Effector memory CD4-positive, alpha-beta T cell (primary cell): Measurements from ENCODE around the gene MDFIC2.
"Not testable (repeated sequence)": the region's sequence is repeated elsewhere in the genome, so short reads cannot be mapped to it uniquely, and the experiment has no call there.

Experiments used
- DNase-seq, 3 donors: peaks; one replicate each; pipeline ENCODE4 v3.0.0-alpha.2; 2020
- H3K27ac ChIP-seq: 2 replicates; pipeline ENCODE4 v1.7.0; 2013; ENCODE audit warnings: mild to moderate bottlenecking, low read length, moderate library complexity; ENCODE audit not compliant: insufficient read depth, poor library complexity, severe bottlenecking
- H3K27me3 ChIP-seq: replicated peaks from 2 replicates; pipeline ENCODE4 v1.7.0; 2013; ENCODE audit warnings: mild to moderate bottlenecking, low read length; ENCODE audit not compliant: insufficient read depth, control insufficient read depth, poor library complexity, severe bottlenecking
- H3K36me3 ChIP-seq: 2 replicates; pipeline ENCODE4 v1.7.0; 2013; ENCODE audit warnings: mild to moderate bottlenecking, low read length, moderate library complexity; ENCODE audit not compliant: control insufficient read depth, insufficient read depth
- H3K4me1 ChIP-seq: 2 replicates; pipeline ENCODE4 v1.7.0; 2013; ENCODE audit warnings: low read length, mild to moderate bottlenecking; ENCODE audit not compliant: control insufficient read depth, insufficient read depth, poor library complexity, severe bottlenecking
- H3K4me3 ChIP-seq: 2 replicates; pipeline ENCODE4 v1.7.0; 2013; ENCODE audit warnings: low read length, low read depth, mild to moderate bottlenecking; ENCODE audit not compliant: insufficient read depth, poor library complexity, severe bottlenecking
- H3K9me3 ChIP-seq: 2 replicates; pipeline ENCODE4 v1.7.0; 2013; ENCODE audit warnings: mild to moderate bottlenecking, low read length, moderate library complexity; ENCODE audit not compliant: control insufficient read depth

Gene MDFIC2

DNA sequence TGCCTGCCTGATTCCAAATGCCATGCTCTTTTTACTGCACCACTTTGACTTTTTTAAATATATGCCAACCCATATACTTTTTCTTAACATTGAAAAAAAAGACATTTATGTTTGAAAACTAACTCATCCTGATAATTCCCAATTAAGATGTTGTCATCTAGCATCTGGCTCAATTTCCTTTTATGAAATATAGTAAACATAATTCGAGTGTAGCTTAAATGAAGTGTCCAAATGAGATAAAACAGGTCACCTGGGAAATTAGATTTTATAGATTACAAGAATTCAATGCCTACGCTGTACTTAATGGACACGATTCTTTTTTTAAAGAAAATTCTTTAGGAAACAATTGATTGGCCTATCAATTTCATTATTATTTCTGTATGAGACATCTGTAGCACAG is 2.8 kb downstream of the MDFIC2 start:
- Histone ChIP-seq H3K4me3 (no peak overlapping the region), H3K36me3 (no peaks in the 10 kb centered on the region), H3K27me3 (no peaks in the 10 kb centered on the region), H3K4me1 (no peaks in the 10 kb centered on the region), H3K27ac (no peak overlapping the region), H3K9me3 (no peaks in the 10 kb centered on the region)
- no peak for DNase-seq

DNA sequence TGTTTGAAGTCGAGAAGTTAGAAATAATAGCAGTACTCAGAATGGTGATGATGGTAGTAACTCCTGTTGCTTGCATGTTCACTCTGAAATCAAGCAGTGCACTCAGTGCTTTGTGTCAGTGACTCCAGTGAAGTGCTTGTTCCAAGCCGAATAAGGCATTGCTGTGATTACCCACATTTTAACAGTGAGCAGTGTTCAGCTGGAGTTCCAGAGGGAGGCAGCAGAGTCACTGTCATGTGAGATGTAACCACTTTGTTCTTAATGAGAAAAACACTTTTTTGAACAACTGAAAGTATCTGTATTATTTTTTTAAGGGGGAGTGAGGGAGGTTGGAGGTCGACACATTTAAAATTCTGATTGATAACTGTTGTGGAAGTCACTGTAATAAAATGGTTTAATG is 3.7 kb downstream of the MDFIC2 start:
- no peaks in the 10 kb centered on the region for H3K36me3 ChIP-seq
- H3K27ac ChIP-seq: no peak overlapping the region
- DNase-seq: no peak
- no peaks in the 10 kb centered on the region for H3K27me3 ChIP-seq
- H3K9me3 ChIP-seq: no peaks in the 10 kb centered on the region
- H3K4me1 ChIP-seq: no peaks in the 10 kb centered on the region
- H3K4me3 ChIP-seq: no peak overlapping the region

DNA sequence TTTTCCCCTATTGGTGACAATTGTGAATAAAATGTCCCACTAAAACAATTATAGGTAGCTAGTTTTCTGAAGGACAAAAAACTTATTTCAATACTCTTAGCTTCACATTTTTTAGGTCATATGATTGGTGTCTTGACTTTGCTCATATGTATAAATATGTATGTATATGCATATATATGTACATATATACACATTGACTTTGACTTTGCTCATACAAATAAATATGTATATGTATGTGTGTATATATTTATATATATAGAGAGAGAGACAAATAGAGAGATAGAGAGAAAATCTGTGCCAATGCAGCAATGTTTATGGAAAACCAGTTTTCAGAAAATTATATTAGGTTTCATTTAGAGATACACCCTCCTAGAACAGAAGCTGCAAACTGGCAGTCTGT is 5.7 kb downstream of the MDFIC2 start:
- DNase-seq: no peak
- no peaks in the 10 kb centered on the region for H3K36me3 ChIP-seq
- no peak overlapping the region for H3K27ac ChIP-seq
- H3K9me3 ChIP-seq: no peaks in the 10 kb centered on the region
- H3K4me3 ChIP-seq: no peak overlapping the region
- no peaks in the 10 kb centered on the region for H3K27me3 ChIP-seq
- H3K4me1 ChIP-seq: no peaks in the 10 kb centered on the region

DNA sequence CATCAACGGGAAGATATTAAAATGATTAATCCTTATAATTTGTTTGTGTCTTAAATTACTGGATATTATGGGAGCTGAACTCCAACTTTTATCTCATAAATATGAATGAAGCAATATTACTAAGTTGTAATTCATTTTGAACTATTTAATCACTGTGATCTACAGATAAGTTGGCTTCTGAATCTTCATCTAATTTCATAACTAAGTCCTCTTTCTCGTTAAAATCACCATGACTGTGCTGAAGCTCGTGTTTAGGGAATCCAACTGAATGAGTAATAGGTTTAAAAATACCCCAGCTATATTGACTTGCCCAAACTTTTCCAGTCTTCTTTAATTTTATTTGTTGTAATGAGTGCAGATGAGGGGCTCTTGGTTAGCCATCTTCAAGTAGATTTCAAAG is 14.1 kb downstream of the MDFIC2 start:
- H3K27ac ChIP-seq: no peak overlapping the region
- no peaks in the 10 kb centered on the region for H3K9me3 ChIP-seq
- DNase-seq: no peak
- no peak overlapping the region for H3K4me3 ChIP-seq
- H3K36me3 ChIP-seq: no peaks in the 10 kb centered on the region
- H3K27me3 ChIP-seq: no peaks in the 10 kb centered on the region
- H3K4me1 ChIP-seq: no peaks in the 10 kb centered on the region

DNA sequence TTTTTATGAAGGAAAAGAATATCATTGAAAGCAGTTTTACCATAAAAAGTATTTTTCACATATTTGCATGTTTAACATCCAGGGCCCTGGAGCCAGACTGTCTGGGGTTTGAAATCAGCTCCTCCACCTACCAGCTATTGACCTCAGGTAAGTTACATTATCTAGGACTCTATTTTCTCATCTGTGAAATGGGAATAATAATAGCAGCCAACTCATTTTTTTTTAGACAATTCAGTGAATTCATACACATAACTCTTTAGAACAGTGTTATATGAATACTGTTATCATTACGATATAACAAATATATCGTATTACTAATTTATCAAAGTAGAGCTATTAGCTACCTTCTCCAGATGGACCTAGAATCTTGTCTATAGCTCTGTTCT is 21.3 kb downstream of the MDFIC2 start:
- Histone ChIP-seq H3K4me3 (no peak overlapping the region), H3K4me1 (no peaks in the 10 kb centered on the region), H3K27ac (no peak overlapping the region), H3K27me3 (no peaks in the 10 kb centered on the region), H3K9me3 (no peaks in the 10 kb centered on the region), H3K36me3 (no peaks in the 10 kb centered on the region)
- no peak for DNase-seq

DNA sequence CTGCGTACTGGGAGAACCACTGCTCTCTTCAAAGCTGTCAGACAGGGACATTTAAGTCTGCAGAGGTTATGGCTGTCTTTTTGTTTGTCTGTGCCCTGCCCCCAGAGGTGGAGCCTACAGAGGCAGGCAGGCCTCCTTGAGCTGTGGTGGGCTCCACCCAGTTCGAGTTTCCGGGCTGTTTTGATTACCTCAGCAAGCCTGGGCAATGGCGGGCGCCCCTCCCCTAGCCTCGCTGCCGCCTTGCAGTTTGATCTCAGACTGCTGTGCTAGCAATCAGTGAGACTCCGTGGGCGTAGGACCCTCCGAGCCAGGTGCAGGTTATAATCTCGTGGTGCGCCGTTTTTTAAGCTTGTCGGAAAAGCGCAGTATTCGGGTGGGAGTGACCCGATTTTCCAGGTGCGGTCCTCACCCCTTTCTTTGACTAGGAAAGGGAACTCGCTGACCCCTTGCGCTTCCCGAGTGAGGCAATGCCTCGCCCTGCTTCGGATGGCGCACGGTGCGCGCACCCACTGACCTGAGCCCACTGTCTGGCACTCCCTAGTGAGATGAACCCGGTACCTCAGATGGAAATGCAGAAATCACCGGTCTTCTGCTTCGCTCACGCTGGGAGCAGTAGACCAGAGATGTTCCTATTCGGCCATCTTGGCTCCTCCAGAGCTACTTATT is 21.9 kb downstream of the MDFIC2 start:
- not testable (repeated sequence) for H3K27me3 ChIP-seq, DNase-seq, H3K27ac ChIP-seq, H3K9me3 ChIP-seq, H3K4me1 ChIP-seq, H3K36me3 ChIP-seq, H3K4me3 ChIP-seq

DNA sequence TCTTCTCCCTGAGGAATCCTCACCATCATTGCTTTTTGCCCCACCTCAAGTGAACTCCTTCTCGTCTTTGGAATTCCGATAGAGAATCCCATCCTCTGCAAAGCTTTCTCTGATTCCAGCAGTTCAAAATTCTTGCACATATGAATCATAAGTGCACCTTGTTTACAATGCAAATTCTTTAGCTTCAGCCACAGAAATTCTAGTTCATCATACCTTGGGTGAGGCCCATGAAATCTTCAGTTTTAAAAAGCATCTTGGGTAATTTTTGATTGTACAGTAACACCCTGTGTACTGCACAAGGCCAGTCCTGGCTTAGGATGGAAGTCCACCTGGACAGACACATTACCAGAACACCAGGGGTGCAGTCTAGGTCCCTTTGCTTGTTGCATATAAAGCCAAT is 30.8 kb downstream of the MDFIC2 start:
- Histone ChIP-seq H3K4me1 (no peaks in the 10 kb centered on the region), H3K9me3 (no peaks in the 10 kb centered on the region), H3K27ac (no peak overlapping the region), H3K4me3 (no peak overlapping the region), H3K27me3 (no peaks in the 10 kb centered on the region), H3K36me3 (no peaks in the 10 kb centered on the region)
- DNase-seq: no peak

DNA sequence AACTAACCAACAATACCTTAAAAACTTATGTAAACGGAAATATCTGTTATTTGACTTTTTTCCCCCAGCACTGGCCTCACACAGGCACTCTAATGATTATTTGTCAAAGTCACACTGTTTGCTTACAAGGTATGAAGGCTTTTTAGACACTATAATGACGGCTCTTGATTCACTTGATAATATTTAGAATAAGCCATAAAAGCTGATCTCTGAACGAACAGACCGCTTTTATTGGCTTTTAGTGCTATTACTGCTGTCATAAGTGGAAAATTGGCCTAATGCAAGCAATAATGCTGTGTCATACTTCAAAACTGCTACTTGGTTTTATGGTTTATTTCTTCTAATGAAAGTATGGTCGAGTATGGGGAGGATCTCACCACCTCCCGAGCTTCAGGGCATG is 35.1 kb downstream of the MDFIC2 start:
- no peaks in the 10 kb centered on the region for H3K36me3 ChIP-seq
- no peak overlapping the region for H3K27ac ChIP-seq
- H3K4me3 ChIP-seq: no peak overlapping the region
- H3K4me1 ChIP-seq: no peaks in the 10 kb centered on the region
- no peak for DNase-seq
- no peaks in the 10 kb centered on the region for H3K27me3 ChIP-seq
- no peaks in the 10 kb centered on the region for H3K9me3 ChIP-seq

DNA sequence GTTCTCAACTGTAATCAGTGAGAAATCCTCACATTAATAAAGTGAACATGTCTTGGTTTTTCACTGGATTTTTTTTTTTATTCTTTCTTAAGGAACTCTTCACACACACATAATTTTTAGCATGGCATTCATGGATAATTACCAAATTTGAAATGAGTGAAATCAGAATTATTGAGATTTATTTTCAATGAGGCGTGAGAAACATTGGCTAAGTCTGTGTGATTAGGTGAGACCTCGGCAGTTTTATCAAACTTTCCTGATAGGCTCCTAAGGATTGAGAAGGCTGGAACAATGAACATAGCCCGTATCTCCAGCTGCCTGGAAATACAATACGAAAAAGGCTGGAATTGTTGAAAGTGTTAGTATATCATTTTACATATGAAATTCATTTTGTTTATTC is 35.5 kb downstream of the MDFIC2 start:
- DNase-seq: no peak
- Histone ChIP-seq H3K27me3 (no peaks in the 10 kb centered on the region), H3K4me3 (no peak overlapping the region), H3K27ac (no peak overlapping the region), H3K36me3 (no peaks in the 10 kb centered on the region), H3K4me1 (no peaks in the 10 kb centered on the region), H3K9me3 (no peaks in the 10 kb centered on the region)

DNA sequence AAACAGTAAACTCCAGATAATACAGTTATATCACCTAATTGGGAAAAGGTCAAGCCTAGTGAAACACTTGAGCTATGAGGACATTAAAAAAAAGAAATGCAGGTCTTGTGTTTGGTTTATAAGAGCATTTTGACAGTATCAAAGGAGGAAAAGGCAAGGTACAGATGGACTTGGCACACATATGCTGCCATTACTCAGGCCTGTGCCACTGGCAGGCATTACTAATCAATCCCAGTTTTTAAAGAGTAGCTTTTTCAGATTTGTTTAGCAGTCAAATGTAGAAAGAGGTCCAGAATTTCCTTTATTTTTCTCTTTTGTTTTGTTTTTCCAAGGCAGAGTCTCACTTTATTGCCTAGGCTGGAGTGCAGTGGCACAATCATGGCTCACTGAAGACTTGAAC is 38.9 kb downstream of the MDFIC2 start:
- Histone ChIP-seq H3K27ac (no peak overlapping the region), H3K27me3 (no peaks in the 10 kb centered on the region), H3K4me1 (no peaks in the 10 kb centered on the region), H3K36me3 (no peaks in the 10 kb centered on the region), H3K9me3 (no peaks in the 10 kb centered on the region), H3K4me3 (no peak overlapping the region)
- no peak for DNase-seq

DNA sequence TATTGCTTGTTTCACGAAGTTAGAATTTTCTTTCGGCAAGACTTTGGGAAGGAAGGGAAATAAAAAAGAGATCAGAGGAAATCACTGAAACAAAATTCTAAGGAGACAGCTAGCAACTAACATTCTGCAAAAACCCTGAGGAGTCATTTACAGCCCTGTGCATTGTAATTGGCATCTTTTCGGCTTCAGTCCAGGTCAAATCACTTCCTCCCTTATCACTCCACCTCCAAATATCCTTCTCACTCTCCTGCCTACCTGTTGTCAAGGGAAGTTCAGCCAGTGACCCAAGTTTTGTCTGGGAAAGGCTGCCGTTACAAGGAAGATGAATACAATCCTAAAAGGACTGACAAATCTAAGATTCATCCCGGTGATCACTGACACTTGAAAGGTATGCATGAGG is 39.6 kb downstream of the MDFIC2 start:
- Histone ChIP-seq H3K4me1 (no peaks in the 10 kb centered on the region), H3K4me3 (no peak overlapping the region), H3K36me3 (no peaks in the 10 kb centered on the region), H3K27me3 (no peaks in the 10 kb centered on the region), H3K9me3 (no peaks in the 10 kb centered on the region), H3K27ac (no peak overlapping the region)
- DNase-seq: no peak
